Measurements from ENCODE around the gene MYOG. TPM values are rescaled to one million over a fixed set of nuclear protein-coding genes. Genes with fewer than 3 reads are reported as not detected.

MYOG gene
- total RNA-seq, 1 experiment from 2014 or later: not detected

- H3K27ac Mint-ChIP-seq: no peak overlapping the region
- H4K8ac ChIP-seq (replicated peaks; ENCODE audit: insufficient read length, low read depth, low read length): no peak overlapping the region
- no peak overlapping the region for H2BK5ac ChIP-seq (ENCODE audit: insufficient read length, low read length)
- H3K14ac ChIP-seq (ENCODE audit: insufficient read depth, low read length): no peak overlapping the region
- no peaks in the 10 kb centered on the region for H3K27me3 Mint-ChIP-seq (ENCODE audit: low read depth)
- H3K9me3 ChIP-seq (ENCODE audit: control insufficient read depth, low read depth, low read length): no peaks in the 10 kb centered on the region
- no peaks in the 10 kb centered on the region for H4K20me1 ChIP-seq (ENCODE audit: control insufficient read depth, insufficient read depth, insufficient read length)
- H3K4me1 Mint-ChIP-seq: peaks cover 5 to 14% of the 10 kb centered on the region in 2 experiments; a peak in 3 of 4 replicates
- H3K4me3 Mint-ChIP-seq: no peak overlapping the region
- no peak overlapping the region for H2BK20ac ChIP-seq (ENCODE audit: low read depth, low read length, poor library complexity, severe bottlenecking)
- H4K91ac ChIP-seq (ENCODE audit: insufficient read length, low read depth, low read length): no peak overlapping the region
- peaks cover 2 to 3% of the 10 kb centered on the region in 2 experiments; a peak in 2 of 5 replicates for H3K9me3 Mint-ChIP-seq
- no peak overlapping the region for H2BK15ac ChIP-seq (ENCODE audit: low read depth, low read length)
- H3K4me1 ChIP-seq (ENCODE audit: insufficient read depth, low read length): no peaks in the 10 kb centered on the region
- H3K36me3 Mint-ChIP-seq (ENCODE audit: insufficient read depth in 1 of 3, low read depth in 3 of 3): peaks cover 12 to 55% (median 26%) of the 10 kb centered on the region in 3 experiments; a peak in 6 of 7 replicates
- TF ChIP-seq CTCF (conservative IDR thresholded peaks at IDR 0.05): no peak
- H2BK12ac ChIP-seq (ENCODE audit: insufficient read length, low read depth, low read length): no peak overlapping the region
- no peak overlapping the region for H4K5ac ChIP-seq (ENCODE audit: insufficient read length, low read depth, low read length)
- H3K27ac ChIP-seq (ENCODE audit: insufficient read length, low read depth, low read length): no peak overlapping the region
- no peak overlapping the region for H2AFZ ChIP-seq (ENCODE audit: low read length)
- no peak overlapping the region for H3T11ph ChIP-seq (ENCODE audit: low read length)
- H3K56ac ChIP-seq (ENCODE audit: insufficient read length, low read depth, low read length): no peak overlapping the region
- H3K79me2 ChIP-seq (ENCODE audit: insufficient read depth, low read length): no peaks in the 10 kb centered on the region
- no CpG with 5 or more reads among the region's 11 CpGs for WGBS (ENCODE audit: extremely low coverage, insufficient read length, low lambda C conversion rate)
- H3K23me2 ChIP-seq (ENCODE audit: insufficient read length, low read depth, low read length, poor library complexity, severe bottlenecking): no peaks in the 10 kb centered on the region
- DNase-seq: no peak
- H3K4me2 ChIP-seq (ENCODE audit: insufficient read depth, insufficient read length, low read length): no peak overlapping the region
- no peak overlapping the region for H2BK120ac ChIP-seq (ENCODE audit: low read depth, low read length, poor library complexity, severe bottlenecking)
- H3K23ac ChIP-seq (ENCODE audit: insufficient read length, low read depth, low read length): no peak overlapping the region
- no peak overlapping the region for H3K18ac ChIP-seq (ENCODE audit: insufficient read length, low read depth, low read length)
- no peaks in the 10 kb centered on the region for H3K27me3 ChIP-seq (ENCODE audit: insufficient read depth, low read length)
- H3K79me1 ChIP-seq (ENCODE audit: insufficient read depth, low read depth, low read length, poor library complexity, severe bottlenecking): no peaks in the 10 kb centered on the region
- no peak overlapping the region for H3K9ac ChIP-seq (ENCODE audit: extremely low read depth, insufficient read length, low read length)
- no peak overlapping the region for H2AK5ac ChIP-seq (ENCODE audit: insufficient read length, low read length)
- H3K4ac ChIP-seq (ENCODE audit: low read depth, low read length): no peak overlapping the region
Measured at GRCh38 chr1:203060115-203060514, 25.7 kb downstream of the MYOG start.
